Fibroblast of skin of scalp (primary cell): ENCODE data around the gene ORC4. TPM values are rescaled to one million over a fixed set of nuclear protein-coding genes. Genes with fewer than 3 reads are reported as not detected.

Experiments
- DNase-seq: peaks from one replicate; pipeline ENCODE4 v3.0.0-alpha.2; 2013
- polyA plus RNA-seq, 2 experiments: library from polyadenylated mRNA; unstranded; fragments of 120-200 nt; gene quantifications; one replicate each; pipeline ENCODE4 v1.2.1, GENCODE V29; 2013; ENCODE audit not compliant: insufficient read length in 2 of 2

The ORC4 gene
- polyA plus RNA-seq (2013, experiment 1 of 2; ENCODE audit: insufficient read length) = 27.3 TPM
- polyA plus RNA-seq (2013, experiment 2 of 2; ENCODE audit: insufficient read length) = 27.1 TPM

DNA sequence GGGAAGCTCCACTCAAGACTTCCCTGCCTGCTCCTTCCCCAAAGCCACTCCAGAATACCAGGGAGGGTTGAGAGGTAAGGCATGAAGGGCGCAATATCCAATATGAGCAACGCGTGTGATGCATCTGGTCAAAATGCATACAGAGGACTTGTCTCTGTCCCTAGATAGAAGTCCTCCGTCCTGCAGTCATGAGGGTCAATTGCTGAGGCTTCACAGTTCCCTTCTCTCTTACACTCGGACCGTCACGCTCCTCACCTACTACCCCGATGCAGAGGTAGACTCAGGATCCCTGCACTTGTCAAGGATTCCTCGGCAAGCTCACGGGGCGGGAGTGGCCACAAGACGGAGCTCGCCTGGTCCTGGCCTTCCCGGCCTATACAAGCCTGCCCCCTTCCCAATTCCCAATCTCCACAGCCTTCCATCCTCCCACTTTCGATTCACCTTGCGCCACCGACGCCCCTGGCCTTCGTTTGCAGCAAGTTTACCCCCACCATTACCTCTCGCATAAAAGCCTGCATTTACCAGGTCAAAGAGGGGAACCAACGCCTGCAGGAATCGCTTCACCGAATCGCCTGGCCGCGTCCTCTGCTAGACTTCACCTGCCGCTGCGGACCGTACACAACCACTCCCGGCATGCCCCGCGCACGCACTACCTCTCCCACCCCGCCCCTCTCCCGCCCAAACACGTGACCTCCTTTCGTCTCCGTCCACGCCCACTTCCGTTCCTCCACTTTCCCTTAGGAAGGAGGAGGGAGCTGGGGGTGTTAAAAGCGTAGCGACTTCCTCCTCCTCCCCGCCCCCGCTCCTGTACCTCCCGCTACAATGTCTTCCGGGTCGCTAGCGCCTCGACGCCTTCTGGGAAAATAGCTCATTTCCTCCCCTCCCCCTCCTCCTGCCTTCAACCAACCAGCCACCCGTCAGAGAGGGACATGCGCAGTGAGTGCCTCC lies at the start of gene ORC4:
TSS of gene ORC4 (minus strand) at position 627 of the 948 bp plus-strand sequence. CDS start 44,779 bp downstream, outside the sequence.
- DNase-seq = peak; percentile 100

DNA sequence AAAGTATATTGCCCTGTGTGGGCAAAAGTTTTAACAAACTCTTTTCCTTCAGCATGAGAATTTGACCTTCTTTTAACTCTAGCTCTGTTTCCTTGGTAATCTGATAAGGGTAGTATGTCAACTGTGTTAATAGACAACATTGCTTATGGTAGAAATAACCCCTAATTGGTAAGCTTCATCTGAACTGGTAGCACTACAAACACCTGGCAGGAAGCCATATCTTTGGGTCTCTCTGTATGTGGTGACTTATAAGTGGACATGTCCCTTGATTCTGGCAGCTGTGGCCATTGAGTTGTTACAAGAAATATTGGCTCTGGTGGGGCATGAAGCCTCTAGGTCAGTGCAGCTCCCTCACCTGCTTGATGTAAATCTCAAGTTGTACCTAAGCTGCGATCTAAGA lies 47.3 kb upstream of the ORC4 start:
- no peak for DNase-seq

DNA sequence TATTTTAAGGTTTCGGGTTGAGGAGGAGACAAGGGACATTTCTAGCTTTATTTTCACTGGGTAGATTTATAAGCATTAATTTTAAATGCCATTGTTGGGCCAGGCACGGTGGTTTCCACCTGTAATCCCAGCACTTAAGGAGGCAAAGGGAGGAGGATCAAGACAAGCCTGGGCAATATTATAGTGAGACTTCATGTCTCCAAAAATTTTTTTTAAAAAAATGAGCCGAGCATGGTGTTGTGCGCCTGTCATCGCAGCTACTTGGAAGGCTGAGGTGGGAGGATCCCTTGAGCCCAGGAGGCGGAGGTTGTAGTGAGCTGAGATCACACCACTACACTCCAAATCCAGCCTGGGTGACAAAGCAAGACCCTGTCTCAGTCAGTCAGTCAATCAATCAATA lies 45.4 kb upstream of the ORC4 start:
- DNase-seq = no peak

DNA sequence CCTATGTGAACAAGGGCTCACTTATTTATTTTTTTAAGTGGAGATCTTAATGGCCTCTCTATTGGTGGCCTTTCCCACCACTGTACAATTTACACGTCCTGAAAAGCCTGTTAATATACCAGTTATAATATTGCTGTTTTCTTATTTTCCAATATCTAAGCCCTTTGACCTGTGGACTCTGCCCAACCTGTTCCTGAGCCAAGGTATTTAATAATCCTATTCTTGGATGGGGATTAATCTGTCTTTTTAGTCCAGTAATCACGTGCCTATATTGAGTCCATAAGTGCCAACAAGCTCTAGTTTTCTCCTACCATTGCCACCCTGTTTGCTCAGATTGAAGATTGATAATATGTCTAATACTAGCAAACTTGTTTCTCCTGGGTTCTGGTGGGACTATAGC lies 43.1 kb upstream of the ORC4 start:
- DNase-seq = no peak

DNA sequence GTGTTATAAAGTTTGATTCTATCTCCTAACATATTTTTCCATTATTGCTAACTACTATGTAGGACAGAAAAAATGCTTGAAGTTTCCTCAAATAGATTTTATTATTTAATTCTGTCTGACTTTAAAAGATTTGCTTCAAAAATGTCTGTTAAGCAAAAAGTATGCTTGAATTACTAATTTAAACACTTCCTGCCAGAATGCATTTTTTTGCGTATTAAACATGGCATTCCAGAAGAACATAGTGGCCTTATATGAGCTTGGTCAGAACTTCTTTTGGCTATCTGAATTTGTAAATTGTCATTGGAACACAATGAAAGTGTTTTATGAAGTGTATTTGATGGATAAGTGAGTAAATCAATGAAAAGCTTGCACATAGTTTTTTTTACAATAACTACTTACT lies 38.1 kb upstream of the ORC4 start:
- peak; percentile 47 for DNase-seq

DNA sequence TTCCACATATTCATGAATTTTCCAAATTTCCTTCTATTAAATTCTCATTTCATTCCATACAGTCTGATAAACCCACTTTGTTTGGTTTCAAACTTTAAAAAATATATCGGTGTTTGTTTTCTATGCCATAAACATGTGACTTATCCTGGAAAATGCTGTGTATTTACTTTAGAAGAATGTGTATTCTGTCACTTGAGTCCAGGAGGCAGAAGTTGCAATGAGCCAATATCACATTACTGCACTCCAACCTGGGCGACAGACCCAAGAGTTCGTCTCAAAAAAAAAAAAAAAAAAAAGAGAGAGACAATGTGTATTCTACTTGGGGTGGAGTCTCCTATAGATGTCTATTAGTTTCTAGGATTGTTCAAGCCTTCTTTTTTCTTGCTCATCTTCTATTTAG lies 32.1 kb upstream of the ORC4 start:
- no peak for DNase-seq

DNA sequence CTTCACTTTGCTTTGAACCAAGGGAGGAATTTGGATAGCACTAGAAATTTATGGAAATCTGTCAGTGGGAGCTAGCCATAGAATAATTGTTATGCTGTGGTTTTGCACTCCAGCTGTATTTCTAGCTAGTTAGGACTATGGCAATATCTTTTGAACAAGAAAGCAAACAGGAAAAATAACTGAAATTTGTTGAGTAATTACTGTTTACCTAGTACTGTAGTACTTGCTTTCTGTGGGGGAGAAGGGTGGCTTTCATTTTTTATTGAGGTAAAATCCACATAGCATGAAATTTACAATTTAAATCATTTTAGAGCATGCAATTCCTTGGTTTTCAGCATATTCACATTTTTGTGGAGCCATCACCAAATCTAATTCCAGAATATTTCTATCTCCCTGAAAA lies 28.7 kb upstream of the ORC4 start:
- no peak for DNase-seq

DNA sequence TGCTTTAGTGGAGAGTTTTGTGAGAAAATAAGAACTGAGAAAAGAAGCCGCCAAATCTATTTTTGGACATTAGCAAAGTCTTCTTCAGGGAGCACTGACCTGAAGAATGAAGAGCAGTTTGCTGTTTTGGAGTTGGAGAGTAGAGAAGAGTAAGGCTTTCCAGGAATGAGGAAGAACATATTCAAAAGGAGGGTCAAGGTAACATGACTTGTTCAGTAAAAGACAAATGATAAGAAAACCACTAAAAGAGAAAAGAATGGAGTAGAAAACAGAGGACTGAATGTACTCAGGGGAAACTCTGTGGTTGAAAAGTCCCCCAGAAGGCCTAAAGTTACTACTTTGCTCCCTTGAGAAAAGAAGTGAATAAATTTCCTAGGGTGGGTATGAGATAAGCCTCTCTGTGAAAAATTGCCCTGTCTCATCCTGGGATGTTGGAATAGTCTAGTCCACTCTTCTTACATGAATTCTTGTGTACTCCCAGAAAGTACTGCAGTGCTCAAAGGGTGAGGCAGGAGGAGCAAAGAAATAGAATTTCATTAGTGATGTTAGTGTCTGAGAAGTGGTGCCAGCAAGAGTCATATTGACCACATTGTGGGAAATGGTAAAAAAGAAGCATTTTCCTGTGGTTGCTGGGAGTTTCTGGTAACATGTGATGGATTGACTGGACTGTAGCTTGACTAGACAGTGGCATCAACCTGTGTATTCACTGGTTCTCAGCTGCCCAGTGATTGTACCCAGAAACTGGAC lies 28.1 kb upstream of the ORC4 start:
- DNase-seq = peak; percentile 19

DNA sequence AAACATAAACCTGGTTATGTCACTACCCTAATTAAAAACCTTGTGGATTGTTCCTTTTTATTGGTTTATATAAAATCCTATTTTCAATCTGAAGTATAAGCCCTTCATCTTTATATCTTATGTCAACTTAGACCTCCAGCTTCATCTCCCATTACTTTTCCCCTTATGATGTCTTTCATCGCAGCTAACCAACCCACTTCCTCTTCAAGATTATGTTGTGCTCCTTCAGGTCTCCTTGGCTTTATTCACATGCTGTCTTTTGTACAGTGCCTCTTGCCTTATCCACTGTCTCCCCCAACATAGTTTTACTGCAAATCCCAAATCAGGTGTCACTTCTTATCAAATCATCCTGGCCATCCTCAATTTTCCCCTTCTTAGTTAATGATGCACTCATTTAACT lies 26.3 kb upstream of the ORC4 start:
- DNase-seq = no peak

DNA sequence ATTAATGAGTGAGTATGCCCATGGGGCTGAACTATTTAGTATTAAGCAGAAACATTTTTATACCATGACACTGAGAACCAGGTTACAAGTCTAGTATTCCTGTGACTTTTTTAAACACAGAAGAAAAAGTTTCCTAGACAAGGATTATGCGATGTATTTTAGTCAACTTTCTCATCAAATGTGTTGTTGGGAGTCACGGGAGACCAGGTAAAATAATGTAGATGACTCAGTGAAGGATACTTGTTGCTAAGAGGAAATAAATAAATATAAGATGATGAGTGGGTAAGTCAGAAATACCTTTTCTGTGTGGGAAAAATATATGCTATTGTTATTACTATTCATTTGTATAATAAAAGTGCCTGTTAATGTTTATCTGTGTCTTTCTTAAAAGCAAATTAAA lies 23.8 kb upstream of the ORC4 start:
- DNase-seq = no peak

DNA sequence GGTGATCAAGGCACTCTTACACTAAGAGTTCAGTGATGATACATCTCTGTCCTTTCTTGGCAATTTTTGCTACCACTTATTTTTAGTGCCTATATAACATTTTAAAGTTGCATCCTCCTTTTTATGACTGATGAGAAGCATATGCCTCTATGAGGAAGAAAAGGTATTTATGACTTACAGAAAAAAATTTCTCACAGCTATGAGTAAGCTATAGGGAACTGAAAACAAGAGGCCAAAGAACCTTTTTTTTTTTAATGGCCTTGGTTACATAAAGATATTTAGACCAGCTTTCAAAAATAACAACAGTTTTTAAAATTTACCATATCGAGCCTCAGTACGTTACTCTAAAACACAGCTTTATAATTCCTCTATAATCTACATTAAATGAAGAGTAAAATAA lies 21.7 kb upstream of the ORC4 start:
- peak; percentile 45 for DNase-seq

DNA sequence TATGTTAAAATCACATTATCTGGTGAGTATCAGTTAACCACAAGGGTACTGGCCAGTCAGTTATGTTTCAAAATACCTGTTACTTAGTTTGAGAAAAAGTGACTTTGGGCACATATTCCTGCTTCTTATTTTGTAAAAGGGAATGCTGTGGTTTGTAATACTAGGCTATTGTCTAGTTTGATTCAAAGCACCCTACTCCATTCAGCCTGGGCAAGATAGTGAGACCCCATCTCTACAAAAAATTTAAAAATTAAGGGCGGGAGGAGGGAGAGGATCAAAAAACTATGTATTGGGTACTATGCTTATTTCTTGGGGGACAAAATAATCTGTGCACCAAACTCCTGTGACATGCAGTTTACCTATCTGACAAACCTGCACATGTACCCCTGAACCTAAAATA lies 19.2 kb upstream of the ORC4 start:
- DNase-seq = no peak

DNA sequence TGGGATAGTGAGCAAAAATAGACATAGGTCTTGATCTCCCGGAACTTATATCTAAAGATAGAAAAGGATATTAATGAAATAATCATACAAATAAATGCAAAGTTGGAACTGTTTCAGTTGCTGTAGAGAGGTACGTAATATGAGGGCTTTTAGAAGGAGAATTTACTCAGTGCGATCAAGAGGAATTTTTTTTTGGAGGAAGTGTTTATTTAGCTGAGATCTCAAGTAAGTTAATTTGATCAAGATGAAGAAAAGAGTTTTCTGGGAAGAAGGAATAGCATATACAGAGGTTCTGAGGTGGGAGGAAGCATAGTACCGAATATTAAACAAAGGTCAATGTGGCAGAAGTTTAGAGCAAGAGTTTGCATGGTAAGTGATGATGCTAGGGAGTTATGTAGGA lies 11.7 kb upstream of the ORC4 start:
- no peak for DNase-seq

DNA sequence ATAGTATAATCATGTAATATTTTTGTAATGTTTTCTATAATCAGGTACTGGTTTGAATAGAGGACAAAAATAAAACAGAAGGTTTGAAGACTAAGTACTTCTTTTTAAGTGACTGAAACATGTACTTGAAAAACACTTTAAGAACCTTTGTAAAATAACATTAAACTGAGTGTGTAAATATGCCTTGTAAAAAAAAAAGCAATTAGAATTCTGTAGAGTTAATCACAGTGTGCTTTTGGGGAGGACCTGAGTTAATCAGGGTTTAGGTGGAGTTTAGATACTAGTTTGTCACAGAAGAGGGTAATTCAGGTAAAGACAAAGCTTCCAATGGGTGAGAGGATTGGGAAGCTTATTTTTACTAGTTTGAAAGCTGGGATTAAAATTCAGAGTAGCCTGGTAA lies 10.6 kb upstream of the ORC4 start:
- DNase-seq = no peak

DNA sequence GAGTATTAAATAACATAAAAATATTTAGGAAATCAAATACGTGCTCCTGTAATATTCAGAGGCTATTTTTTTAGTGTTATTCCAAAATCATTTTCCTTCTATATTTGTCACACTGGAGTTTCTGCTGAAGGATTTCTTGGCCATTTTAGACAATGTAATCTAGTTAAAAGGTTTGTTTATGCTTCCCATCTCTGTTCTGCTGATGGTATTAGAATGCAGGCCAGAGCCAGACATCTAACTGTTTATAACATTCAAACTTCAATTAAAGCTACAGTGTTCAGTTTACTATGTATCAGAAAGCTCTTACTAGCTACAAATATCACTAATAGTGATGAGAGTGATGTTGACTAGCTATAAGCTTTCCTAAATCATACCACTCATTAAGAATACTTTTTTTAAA lies 8.2 kb upstream of the ORC4 start:
- no peak for DNase-seq

DNA sequence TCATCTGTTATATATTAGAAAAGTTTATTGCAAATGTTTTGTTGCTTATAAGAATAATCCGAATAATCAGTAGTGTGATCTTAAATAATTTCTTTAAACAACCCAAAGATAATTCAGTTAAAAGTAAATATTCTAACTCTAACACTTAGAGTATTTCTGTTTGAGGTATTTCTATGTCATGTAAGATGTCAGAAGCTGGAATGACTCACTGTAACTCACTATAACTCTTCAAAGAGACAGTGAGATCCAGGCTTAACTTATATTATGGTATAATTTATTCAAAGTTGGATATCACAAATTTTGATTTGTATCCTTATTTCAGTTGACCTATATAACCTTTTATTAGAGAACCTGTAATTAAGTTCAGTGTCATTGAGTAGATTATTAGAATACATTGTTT lies 7.3 kb upstream of the ORC4 start:
- no peak for DNase-seq

DNA sequence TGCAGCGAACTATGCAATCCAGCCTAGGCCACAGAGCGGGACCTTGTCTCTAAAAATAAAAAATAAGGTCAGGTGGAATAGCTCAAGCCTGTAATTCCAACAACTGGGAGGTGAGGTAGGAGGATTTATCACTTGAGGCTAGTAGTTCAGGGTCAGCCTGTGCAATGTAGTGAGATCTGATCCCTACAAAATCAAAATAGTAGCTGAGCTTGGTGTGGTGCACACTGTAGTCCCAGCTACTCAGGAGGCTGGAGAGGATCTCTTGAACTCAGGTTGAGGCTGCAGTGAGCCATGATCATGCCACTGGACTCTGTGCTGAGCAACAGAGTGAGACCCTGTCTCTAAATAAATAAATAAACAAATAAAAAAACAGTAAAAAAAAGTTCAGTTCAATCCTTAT lies 6.0 kb upstream of the ORC4 start:
- DNase-seq = no peak

DNA sequence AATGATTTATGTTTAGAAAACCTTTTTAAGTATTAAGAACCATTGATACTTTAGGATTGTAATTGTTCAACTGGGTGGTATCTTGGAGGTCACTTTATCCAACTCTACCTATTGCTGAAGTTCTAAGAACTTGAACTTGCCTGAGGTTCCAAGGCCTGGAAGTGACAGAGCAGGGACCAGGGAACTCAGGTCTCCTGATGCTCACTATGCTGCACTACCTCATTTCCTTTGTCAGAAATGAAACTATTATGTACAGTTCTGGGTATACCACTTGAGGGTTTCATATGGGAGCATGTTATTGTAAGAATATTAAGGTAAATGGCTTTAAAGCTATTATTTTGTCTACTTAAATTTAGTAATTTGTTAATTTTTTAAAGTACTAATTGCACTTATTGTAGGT lies 3.3 kb upstream of the ORC4 start:
- no peak for DNase-seq

DNA sequence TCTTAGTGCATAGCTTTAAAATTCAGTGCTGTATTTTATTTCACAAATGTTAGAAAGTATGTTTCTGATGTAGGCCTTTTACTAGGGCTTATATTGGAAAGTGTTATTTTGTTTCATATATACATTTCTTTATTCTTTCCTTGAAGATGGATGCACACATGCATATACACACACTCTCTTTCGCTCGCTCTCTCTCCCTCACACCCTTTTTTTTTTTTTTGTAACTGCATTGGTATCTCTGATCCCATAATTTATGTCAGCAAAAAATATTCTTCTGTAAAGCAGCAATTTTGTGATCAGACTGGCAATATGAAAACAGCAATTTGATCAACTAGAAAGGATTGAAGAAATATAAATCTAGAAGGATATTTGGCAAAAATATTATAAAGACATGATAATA lies 2.3 kb upstream of the ORC4 start:
- no peak for DNase-seq

DNA sequence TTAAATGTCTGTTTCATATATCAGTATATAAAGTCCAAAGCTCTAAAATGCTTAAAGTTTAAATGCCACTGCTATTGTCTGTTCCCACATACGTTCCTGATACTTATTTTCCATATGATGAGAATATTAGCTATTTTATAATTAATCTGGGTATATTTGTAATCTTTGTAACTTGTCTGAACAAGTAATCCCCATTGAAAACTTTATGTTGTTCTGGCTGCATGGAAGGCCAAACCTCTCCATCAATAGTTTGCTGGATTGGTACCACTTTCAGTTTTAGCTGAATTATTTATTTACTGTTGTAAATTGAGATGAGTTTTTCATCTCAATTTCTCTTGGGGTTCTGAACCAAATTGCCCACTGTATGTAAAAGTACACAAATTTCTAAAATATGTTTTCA lies 1.8 kb upstream of the ORC4 start:
- no peak for DNase-seq

DNA sequence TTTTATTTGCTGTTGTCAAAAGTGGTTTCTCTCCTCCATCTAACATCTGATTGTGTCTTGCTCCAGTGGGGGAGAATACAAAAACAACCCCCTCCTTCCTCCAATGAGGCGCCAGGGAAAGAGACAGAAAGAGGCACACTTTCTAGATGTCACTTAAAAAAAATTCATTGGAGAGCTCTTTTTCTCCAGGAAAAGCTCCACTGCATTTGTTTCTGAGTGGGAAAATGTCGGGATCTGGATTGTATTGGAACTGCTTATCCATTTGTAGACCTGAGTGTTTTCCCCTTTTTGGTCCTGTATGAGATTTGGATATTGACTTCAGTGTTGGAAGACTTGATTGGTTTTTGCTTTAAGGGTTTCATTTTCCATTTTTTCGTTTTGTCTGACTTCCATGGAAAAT lies 1.3 kb upstream of the ORC4 start:
- DNase-seq = no peak

DNA sequence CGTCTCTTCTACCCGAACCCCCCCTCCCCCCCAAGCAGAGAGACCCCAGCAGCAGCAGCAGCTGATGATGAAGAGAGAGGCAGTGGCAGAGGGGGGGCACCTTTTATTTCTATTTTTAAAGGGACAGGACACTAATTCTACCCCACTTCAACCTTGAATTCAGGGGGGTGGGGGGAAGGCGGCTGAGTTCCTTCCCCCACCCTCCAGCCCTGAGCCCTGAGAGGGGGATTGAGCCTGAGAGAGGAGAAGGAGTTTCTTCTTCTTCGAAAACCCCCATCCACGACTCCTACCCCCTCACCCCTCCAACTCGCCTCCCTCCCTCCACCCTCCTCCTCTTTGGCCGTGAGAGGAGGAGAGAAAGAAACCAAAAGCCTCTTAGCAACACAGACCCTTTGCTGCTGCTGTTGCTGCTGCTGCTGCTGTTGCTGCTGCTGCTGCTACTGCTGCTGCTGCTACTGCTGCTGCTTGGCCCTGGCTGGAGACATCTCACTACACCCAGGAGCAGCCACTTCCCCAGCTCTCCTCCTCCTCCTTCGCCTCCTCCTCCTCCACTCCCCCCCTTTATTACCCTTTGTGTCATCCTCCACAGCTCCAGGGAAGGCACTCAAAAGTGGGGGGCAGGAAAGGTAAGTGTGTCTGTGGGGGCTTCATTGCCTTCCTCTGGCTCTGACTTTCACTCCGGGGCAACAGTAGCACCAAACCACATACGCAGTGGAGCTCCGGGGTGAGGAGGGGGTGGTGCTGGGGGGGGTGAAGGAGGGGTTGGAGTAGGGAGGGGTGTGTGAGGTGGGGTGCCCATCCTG lies 723 bp upstream of the ORC4 start, which contains the start of gene MBD5:
TSS of gene MBD5 (plus strand) at position 33 of the 803 bp plus-strand sequence.
- peak; percentile 67 for DNase-seq

DNA sequence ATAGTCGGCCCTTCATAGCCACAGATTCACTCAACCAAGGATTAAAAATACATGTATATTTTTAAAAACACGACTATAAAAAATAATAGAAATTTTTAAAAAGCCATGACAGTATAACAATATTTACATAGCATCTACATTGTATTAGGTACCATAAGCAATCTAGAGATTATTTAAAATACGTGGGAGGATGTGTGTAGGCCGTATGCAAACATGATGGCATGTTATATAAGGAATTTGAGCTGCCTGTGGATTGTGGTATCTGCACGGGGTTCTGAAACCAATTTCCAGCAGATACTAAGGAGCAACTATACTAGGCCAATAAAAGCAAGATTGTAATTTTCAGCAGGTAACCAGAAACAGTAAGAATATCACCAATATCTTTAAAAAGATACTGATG lies 5.9 kb downstream of the ORC4 start:
- DNase-seq = no peak
